H9 (cell line): ENCODE results near the gene TRPM8. TPM values are rescaled to one million over a fixed set of nuclear protein-coding genes. Genes with fewer than 3 reads are reported as not detected.

ENCODE experiments used
- DNase-seq: peaks from one replicate; pipeline ENCODE4 v3.0.0-alpha.2; 2017
- H2AFZ ChIP-seq: one replicate; pipeline ENCODE4 v1.6.1; 2013; ENCODE audit warnings: mild to moderate bottlenecking, low read length, control low read depth, moderate library complexity
- H2AK5ac ChIP-seq: 2 replicates; pipeline ENCODE4 v1.6.1; 2013; ENCODE audit warnings: low read length, control low read depth, mixed read lengths; ENCODE audit not compliant: insufficient read length
- H2BK120ac ChIP-seq: one replicate; pipeline ENCODE4 v1.6.1; 2013; ENCODE audit warnings: low read depth, mild to moderate bottlenecking, low read length, control low read depth, inconsistent platforms; ENCODE audit not compliant: poor library complexity, severe bottlenecking
- H2BK12ac ChIP-seq: 2 replicates; pipeline ENCODE4 v1.6.1; 2013; ENCODE audit warnings: low read length, control low read depth, mixed read lengths, low read depth; ENCODE audit not compliant: insufficient read length
- H2BK15ac ChIP-seq: 2 replicates; pipeline ENCODE4 v1.6.1; 2013; ENCODE audit warnings: low read depth, low read length, control low read depth
- H2BK20ac ChIP-seq: one replicate; pipeline ENCODE4 v1.6.1; 2013; ENCODE audit warnings: low read depth, mild to moderate bottlenecking, low read length, control low read depth, inconsistent platforms; ENCODE audit not compliant: poor library complexity, severe bottlenecking
- H2BK5ac ChIP-seq: 2 replicates; pipeline ENCODE4 v1.6.1; 2013; ENCODE audit warnings: low read length, control low read depth, mixed read lengths; ENCODE audit not compliant: insufficient read length
- H3K14ac ChIP-seq: 2 replicates; pipeline ENCODE4 v1.6.1; 2013; ENCODE audit warnings: low read length, control low read depth; ENCODE audit not compliant: insufficient read depth
- H3K18ac ChIP-seq: 2 replicates; pipeline ENCODE4 v1.6.1; 2013; ENCODE audit warnings: low read depth, mild to moderate bottlenecking, mixed read lengths, low read length, control low read depth; ENCODE audit not compliant: insufficient read length
- H3K23ac ChIP-seq: 2 replicates; pipeline ENCODE4 v1.6.1; 2013; ENCODE audit warnings: low read length, control low read depth, mixed read lengths, low read depth; ENCODE audit not compliant: insufficient read length
- H3K23me2 ChIP-seq: 2 replicates; pipeline ENCODE4 v1.6.1; 2013; ENCODE audit warnings: low read depth, mild to moderate bottlenecking, mixed read lengths, low read length, control low read depth; ENCODE audit not compliant: insufficient read length, poor library complexity, severe bottlenecking
- H3K27ac ChIP-seq: 2 replicates; pipeline ENCODE4 v1.5.1; 2013; ENCODE audit warnings: low read length, control low read depth, mixed read lengths, low read depth; ENCODE audit not compliant: insufficient read length
- H3K27me3 ChIP-seq: 2 replicates; pipeline ENCODE4 v1.6.1; 2013; ENCODE audit warnings: low read length, control low read depth, inconsistent platforms; ENCODE audit not compliant: insufficient read depth
- H3K4ac ChIP-seq: 2 replicates; pipeline ENCODE4 v1.6.1; 2013; ENCODE audit warnings: low read depth, mild to moderate bottlenecking, control low read depth, inconsistent platforms, low read length, moderate library complexity
- H3K4me1 ChIP-seq: 2 replicates; pipeline ENCODE4 v1.6.1; 2013; ENCODE audit warnings: low read length, control low read depth, inconsistent platforms; ENCODE audit not compliant: insufficient read depth
- H3K4me2 ChIP-seq: 2 replicates; pipeline ENCODE4 v1.6.1; 2013; ENCODE audit warnings: low read length, control low read depth, mixed read lengths; ENCODE audit not compliant: insufficient read length, insufficient read depth
- H3K56ac ChIP-seq: 2 replicates; pipeline ENCODE4 v1.6.1; 2013; ENCODE audit warnings: low read depth, mild to moderate bottlenecking, mixed read lengths, low read length, control low read depth; ENCODE audit not compliant: insufficient read length
- H3K79me1 ChIP-seq: 2 replicates; pipeline ENCODE4 v1.6.1; 2013; ENCODE audit warnings: low read depth, mild to moderate bottlenecking, moderate library complexity, low read length, control low read depth, inconsistent platforms; ENCODE audit not compliant: insufficient read depth, poor library complexity, severe bottlenecking
- H3K79me2 ChIP-seq: 2 replicates; pipeline ENCODE4 v1.6.1; 2013; ENCODE audit warnings: low read length, control low read depth, inconsistent platforms; ENCODE audit not compliant: insufficient read depth
- H3K9ac ChIP-seq: 2 replicates; pipeline ENCODE4 v1.6.1; 2013; ENCODE audit warnings: low read length, control low read depth, mixed read lengths; ENCODE audit not compliant: insufficient read length; ENCODE audit errors: extremely low read depth
- H3K9me3 ChIP-seq: one replicate; pipeline ENCODE4 v1.6.1; 2013; ENCODE audit warnings: low read depth, low read length, inconsistent platforms; ENCODE audit not compliant: control insufficient read depth
- H3T11ph ChIP-seq: one replicate; pipeline ENCODE4 v1.6.1; 2013; ENCODE audit warnings: mild to moderate bottlenecking, low read length, control low read depth, inconsistent platforms
- H4K20me1 ChIP-seq: one replicate; pipeline ENCODE4 v1.6.1; 2013; ENCODE audit not compliant: control insufficient read depth, insufficient read length, insufficient read depth
- H4K5ac ChIP-seq: 2 replicates; pipeline ENCODE4 v1.6.1; 2013; ENCODE audit warnings: low read depth, mild to moderate bottlenecking, mixed read lengths, low read length, control low read depth; ENCODE audit not compliant: insufficient read length
- H4K8ac ChIP-seq: replicated peaks from 2 replicates; pipeline ENCODE4 v1.6.1; 2013; ENCODE audit warnings: low read length, control low read depth, mixed read lengths, low read depth; ENCODE audit not compliant: insufficient read length
- H4K91ac ChIP-seq: 2 replicates; pipeline ENCODE4 v1.6.1; 2013; ENCODE audit warnings: low read depth, mild to moderate bottlenecking, moderate library complexity, mixed read lengths, low read length, control low read depth; ENCODE audit not compliant: insufficient read length
- H3K27ac Mint-ChIP-seq, 3 experiments: 2 replicates in 2 of 3; 3 replicates in 1 of 3; pipeline ENCODE4 v1.8.0; 2020 to 2021; ENCODE audit warnings: mixed read lengths in 3 of 3, mild to moderate bottlenecking in 1 of 3, moderate library complexity in 1 of 3
- H3K27me3 Mint-ChIP-seq: 2 replicates; pipeline ENCODE4 v1.8.0; 2021; ENCODE audit warnings: low read depth, mild to moderate bottlenecking, moderate library complexity, mixed read lengths
- H3K36me3 Mint-ChIP-seq, 3 experiments: 2 replicates in 2 of 3; 3 replicates in 1 of 3; pipeline ENCODE4 v1.8.0; 2020 to 2021; ENCODE audit warnings: low read depth in 3 of 3, mixed read lengths in 3 of 3; ENCODE audit not compliant: insufficient read depth in 1 of 3
- H3K4me1 Mint-ChIP-seq, 2 experiments: 2 replicates each; pipeline ENCODE4 v1.8.0; 2020; ENCODE audit warnings: mixed read lengths in 2 of 2
- H3K4me3 Mint-ChIP-seq, 2 experiments: 2 replicates in 1 of 2; 3 replicates in 1 of 2; pipeline ENCODE4 v1.8.0; 2020 to 2021; ENCODE audit warnings: mild to moderate bottlenecking in 2 of 2, mixed read lengths in 2 of 2, moderate library complexity in 1 of 2
- H3K9me3 Mint-ChIP-seq, 2 experiments: 2 replicates in 1 of 2; 3 replicates in 1 of 2; pipeline ENCODE4 v1.8.0; 2020; ENCODE audit warnings: mild to moderate bottlenecking in 2 of 2, mixed read lengths in 2 of 2, moderate library complexity in 1 of 2
- WGBS: extraction: QIAGEN DNeasy Blood & Tissue Kit; methylation state at CpG from one replicate; pipeline ENCODE4 v1.1.7; 2013; ENCODE audit warnings: missing lambda C conversion rate, low lambda C conversion rate, mixed read lengths; ENCODE audit not compliant: insufficient read length; ENCODE audit errors: extremely low coverage; 5-methylcytosine and 5-hydroxymethylcytosine counted together
- total RNA-seq: library from RNA; stranded (reverse); gene quantifications from 2 replicates; pipeline ENCODE4 v1.2.1, GENCODE V29; 2021
- TF ChIP-seq, protein P1 (sequence below): fragments of 200-600 bp; sonication (generic); conservative IDR thresholded peaks from 3 replicates; pipeline ENCODE4 v1.8.0; 2021; ENCODE audit warnings: antibody characterized with exemption, mild to moderate bottlenecking

TRPM8 gene
- total RNA-seq, 1 experiment from 2014 or later, result 0.28 TPM

DNA sequence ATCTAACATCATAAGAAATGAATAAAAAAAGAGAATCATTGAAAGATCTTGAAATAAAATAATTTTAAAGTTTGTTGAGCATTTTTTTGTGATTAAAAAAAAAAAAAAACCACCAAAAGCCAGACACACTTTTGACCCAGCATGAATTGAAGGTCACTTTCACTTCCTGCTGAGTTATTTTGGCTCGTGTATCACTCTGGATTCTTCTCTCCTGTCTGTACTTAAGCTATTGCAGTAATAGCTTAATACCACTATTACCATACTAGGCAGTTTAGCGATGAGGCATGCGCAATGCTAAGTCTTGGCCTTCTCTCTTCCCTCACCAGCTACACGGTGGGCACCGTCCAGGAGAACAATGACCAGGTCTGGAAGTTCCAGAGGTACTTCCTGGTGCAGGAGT lies 78.8 kb downstream of the TRPM8 start:
- peaks cover 7% of the 10 kb centered on the region for H3K9me3 ChIP-seq
- no peak overlapping the region for H2AK5ac ChIP-seq
- H4K5ac ChIP-seq, result no peak overlapping the region
- H3K9me3 Mint-ChIP-seq, result peaks cover 9% of the 10 kb centered on the region in 2 experiments
- H2BK20ac ChIP-seq, result no peak overlapping the region
- H3K18ac ChIP-seq, result no peak overlapping the region
- no peaks in the 10 kb centered on the region for H3K27me3 ChIP-seq
- no peak overlapping the region for H3K4me2 ChIP-seq
- no peaks in the 10 kb centered on the region for H4K20me1 ChIP-seq
- H3K27ac ChIP-seq, result no peak overlapping the region
- H3K4ac ChIP-seq, result no peak overlapping the region
- no peaks in the 10 kb centered on the region for H3K4me1 ChIP-seq
- H3K23ac ChIP-seq, result no peak overlapping the region
- H2AFZ ChIP-seq, result no peak overlapping the region
- no peak overlapping the region for H3K9ac ChIP-seq
- no peak overlapping the region for H3K56ac ChIP-seq
- no peaks in the 10 kb centered on the region for H3K79me1 ChIP-seq
- H2BK15ac ChIP-seq, result no peak overlapping the region
- H3K79me2 ChIP-seq, result no peaks in the 10 kb centered on the region
- no peak overlapping the region for H2BK120ac ChIP-seq
- no peak overlapping the region for H3K27ac Mint-ChIP-seq
- H4K8ac ChIP-seq, result no peak overlapping the region
- no peak overlapping the region for H4K91ac ChIP-seq
- H3K23me2 ChIP-seq, result no peaks in the 10 kb centered on the region
- H2BK12ac ChIP-seq, result no peak overlapping the region
- no peak overlapping the region for H3T11ph ChIP-seq
- H2BK5ac ChIP-seq, result no peak overlapping the region
- H3K14ac ChIP-seq, result no peak overlapping the region
- H3K36me3 Mint-ChIP-seq, result peaks cover 1 to 8% (median 2%) of the 10 kb centered on the region in 3 experiments; a peak in 3 of 7 replicates
- peaks cover 4% of the 10 kb centered on the region; the same call in 1 of the 2 replicates for H3K27me3 Mint-ChIP-seq
- TF ChIP-seq, protein P1, sequence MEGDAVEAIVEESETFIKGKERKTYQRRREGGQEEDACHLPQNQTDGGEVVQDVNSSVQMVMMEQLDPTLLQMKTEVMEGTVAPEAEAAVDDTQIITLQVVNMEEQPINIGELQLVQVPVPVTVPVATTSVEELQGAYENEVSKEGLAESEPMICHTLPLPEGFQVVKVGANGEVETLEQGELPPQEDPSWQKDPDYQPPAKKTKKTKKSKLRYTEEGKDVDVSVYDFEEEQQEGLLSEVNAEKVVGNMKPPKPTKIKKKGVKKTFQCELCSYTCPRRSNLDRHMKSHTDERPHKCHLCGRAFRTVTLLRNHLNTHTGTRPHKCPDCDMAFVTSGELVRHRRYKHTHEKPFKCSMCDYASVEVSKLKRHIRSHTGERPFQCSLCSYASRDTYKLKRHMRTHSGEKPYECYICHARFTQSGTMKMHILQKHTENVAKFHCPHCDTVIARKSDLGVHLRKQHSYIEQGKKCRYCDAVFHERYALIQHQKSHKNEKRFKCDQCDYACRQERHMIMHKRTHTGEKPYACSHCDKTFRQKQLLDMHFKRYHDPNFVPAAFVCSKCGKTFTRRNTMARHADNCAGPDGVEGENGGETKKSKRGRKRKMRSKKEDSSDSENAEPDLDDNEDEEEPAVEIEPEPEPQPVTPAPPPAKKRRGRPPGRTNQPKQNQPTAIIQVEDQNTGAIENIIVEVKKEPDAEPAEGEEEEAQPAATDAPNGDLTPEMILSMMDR, result no peak
- H3K4me1 Mint-ChIP-seq, result no peaks in the 10 kb centered on the region
- no peak for DNase-seq
- no peak overlapping the region; a peak in 1 of 5 replicates for H3K4me3 Mint-ChIP-seq
- no CpG with 5 or more reads among the region's 5 CpGs for WGBS
